SKM-1 treated with dmso at 0.1 percent for 144 hours (cell line): ENCODE measurements around the gene MESP1.
A peak's percentile ranks its signal among the peaks of the same experiment; 100 is the strongest.

Source experiments
- DNase-seq: peaks from one replicate; lab custom pipeline; 2025; ENCODE audit not compliant: unreplicated experiment; lab: John Stamatoyannopoulos, UW

The MESP1 gene

GRCh38 chr15:89760303-89761008 is 9.4 kb upstream of the MESP1 start:
- DNase-seq, result peak; percentile 50

GRCh38 chr15:89759835-89760234 is 8.8 kb upstream of the MESP1 start:
- no peak for DNase-seq

GRCh38 chr15:89758981-89759380 is 7.9 kb upstream of the MESP1 start:
- DNase-seq, result no peak

DNA sequence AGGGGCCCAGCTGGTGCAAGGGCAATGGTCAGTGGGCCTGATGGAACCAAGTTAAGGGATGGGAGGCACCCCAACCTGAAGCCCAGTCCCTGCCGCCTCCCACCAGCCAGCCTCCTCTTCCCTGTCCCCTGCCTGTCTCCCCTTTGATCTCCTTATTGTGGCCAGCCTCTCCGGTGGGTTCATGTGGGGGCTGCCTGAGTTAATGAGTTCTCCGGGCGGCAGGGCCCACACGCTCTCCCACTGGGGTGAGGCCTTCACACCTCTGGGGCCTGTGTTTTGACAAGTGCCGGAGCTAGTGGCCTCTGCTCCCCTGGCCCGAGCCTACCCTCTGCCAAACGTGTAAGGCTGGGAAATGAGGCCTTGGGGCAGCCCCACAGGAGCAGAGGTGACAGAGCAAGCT is 7.2 kb upstream of the MESP1 start:
- DNase-seq, result no peak

DNA sequence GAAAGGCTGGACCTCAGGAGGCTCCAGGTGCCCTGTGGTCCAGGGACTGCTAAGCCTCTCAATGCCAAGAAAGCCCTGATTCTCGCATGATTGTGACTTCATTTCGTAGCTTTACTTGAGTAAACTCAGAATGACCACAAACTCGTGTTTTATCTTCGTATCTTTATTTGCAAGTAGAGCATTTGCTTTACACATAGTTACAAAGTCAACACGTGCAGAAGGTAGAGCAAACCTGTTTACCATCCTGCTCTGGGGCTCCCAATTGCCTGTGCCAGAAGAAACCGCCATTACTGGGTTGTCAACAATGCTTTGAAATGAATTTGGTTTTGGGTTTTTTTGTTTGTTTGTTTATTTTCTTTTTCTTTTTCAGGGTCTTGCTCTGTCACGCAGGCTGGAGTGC is 5.8 kb upstream of the MESP1 start:
- DNase-seq, result no peak

DNA sequence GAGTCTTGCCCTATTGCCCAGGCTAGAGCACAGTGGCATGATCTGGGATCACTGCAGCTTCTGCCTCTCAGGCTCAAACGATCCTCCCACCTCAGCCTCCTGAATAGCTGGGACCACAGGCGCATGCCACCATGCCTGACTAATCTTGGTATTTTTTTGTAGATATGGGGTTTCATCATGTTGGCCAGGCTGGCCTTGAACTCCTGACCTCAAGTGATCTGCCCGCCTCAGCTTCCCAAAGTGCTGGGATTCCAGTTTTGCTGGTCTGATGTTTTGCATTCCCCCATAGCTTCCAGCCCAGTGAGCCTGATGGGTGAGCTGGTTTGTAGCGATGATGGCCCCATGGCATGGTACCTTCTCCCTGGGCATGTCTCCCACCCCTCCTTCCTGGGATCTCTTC is 4.7 kb upstream of the MESP1 start:
- DNase-seq, result no peak

DNA sequence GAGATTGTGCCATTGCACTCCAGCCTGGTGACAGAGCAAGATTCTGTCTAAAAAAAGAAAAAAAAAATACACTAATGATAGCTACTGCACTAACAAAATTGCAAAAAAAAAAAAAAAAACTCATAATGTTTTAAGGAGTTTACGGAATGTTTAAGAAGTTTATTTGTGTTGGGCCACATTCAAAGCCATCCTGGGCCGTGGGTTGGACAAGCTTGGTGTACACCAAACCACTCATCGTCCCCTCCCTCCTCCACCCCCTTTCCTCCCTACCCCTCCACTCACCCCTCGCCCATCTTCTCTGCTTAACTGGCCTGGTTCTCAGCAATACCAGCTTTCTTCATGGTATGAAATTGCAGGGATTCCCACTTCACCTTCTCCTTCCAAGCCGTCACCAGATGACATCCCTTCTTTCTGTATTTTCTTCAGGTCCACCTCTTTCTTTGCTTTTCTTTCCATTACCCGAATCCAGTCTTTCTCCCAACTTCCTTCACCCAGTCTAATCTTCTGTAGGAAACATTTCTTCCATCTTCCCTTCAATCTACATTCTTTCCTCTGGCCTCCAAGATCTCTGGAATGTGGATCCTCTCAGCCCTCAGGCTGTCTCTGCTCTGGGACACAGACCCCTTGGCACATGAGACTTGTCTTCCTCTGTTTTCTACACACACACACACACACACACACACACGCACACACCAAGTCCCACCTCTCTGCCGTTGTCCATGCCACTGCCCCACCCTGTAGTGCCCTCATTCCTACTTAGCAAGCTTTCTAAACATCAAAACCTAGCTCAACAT is 3.5 kb upstream of the MESP1 start:
- no peak for DNase-seq

- no peak for DNase-seq
These were observed 2.8 kb upstream of the MESP1 start for GRCh38 chr15:89753855-89754254.

- no peak for DNase-seq
These were observed 699 bp upstream of the MESP1 start for GRCh38 chr15:89751748-89752147.

DNA sequence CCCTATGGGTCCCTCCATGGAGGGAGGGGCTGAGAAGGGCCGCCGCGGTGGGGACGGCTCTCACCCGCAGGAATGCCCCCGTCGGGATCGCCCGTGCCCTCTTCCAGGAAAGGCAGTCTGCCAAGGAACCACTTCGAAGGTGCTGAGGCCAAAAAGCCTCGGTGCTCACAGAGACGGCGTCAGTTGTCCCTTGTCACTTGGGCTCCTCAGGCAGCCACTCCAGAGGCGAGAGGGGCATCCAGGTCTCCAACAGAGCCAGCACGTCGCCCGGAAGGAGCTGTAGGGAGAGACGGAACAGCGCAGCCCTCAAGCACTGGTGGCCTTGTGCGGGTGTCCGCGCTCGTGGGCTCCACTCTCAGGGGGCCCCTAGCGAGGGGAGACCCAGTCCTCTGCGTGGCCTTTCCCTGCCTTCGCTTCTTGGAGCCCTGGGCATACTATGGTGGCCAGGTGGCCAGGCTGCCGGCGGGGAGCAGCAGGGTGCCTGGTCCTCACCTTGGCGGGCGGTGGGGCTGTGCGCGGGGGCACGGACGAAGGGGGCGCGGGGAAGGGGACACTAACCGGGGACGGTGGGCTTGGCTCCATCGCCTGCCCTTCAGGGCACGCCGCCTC is 994 bp downstream of the MESP1 start:
- DNase-seq, result no peak

GRCh38 chr15:89749526-89749925 is 1.5 kb downstream of the MESP1 start:
- DNase-seq, result no peak

- no peak for DNase-seq
These were observed 2.0 kb downstream of the MESP1 start for GRCh38 chr15:89749054-89749453.

GRCh38 chr15:89747708-89748682 is 3.1 kb downstream of the MESP1 start:
- DNase-seq, result no peak

GRCh38 chr15:89746386-89746780 is 4.7 kb downstream of the MESP1 start:
- DNase-seq, result no peak

- DNase-seq, result no peak
These were observed 5.3 kb downstream of the MESP1 start for GRCh38 chr15:89745768-89746167.

GRCh38 chr15:89745131-89745530 is 5.9 kb downstream of the MESP1 start:
- no peak for DNase-seq

- DNase-seq, result no peak
These were observed 7.5 kb downstream of the MESP1 start for GRCh38 chr15:89743594-89743993.

DNA sequence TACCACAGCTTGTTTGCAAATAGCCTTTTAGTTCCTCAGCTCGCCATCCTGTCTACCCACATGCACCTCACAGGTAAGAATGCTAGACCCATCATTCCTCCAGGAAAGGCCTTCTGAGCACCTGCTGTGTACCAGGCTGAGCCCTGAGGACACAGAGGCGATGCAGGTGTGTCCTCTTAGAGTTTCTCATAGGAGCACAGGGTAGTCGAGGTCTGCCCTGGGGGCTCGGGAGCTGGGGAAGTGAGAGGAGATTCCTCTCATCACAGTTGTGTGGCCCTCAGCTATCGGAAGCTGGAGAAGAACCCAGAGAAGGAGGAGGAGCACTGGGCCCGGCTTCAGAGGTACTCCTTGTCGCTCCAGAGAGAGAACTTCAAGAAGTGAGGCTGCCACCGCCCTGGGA is 8.0 kb downstream of the MESP1 start:
- no peak for DNase-seq

- peak; percentile 77 for DNase-seq
These were observed 10.9 kb downstream of the MESP1 start for GRCh38 chr15:89740137-89740536.

DNA sequence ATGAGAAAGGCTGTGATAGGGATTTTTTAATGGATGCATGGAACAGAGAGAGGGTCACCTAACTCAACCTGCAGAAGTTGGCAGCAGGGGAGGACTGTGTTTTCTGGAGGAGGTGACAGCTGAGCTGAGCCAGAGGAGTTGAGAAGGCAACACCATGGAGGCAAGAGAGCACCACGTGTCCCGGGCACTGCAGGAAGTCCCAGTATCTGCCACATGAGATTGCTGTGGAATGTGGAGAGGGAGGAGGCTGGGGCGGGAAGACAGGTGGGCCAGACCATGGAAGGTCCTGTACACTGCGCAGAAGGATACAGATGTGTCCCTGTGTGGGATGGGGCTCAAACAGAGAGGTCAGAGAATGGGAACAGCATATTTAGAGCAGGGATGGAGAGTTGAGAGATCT is 15.3 kb downstream of the MESP1 start:
- no peak for DNase-seq
